Stimulated activated memory B cell treated with anti-CD40 and anti-IgM and Interleukin-4, amounts not matched to agents 10 μg/mL and 1 μg/mL and 100 μg/mL, for 72 hours (primary cell): ENCODE data around the gene KCNH5.
A peak's percentile ranks its signal among the peaks of the same experiment; 100 is the strongest.

ENCODE experiments used
- ATAC-seq: fragments of 150-1000 bp; cut with Tn5 transposase; 2 replicates; pipeline ENCODE4 v1.10.0; 2021
- H3K27ac Mint-ChIP-seq: one replicate; pipeline ENCODE4 v1.8.0; 2022; ENCODE audit warnings: mild to moderate bottlenecking, mixed read lengths
- H3K27me3 Mint-ChIP-seq: one replicate; pipeline ENCODE4 v1.8.0; 2022; ENCODE audit warnings: mixed read lengths
- H3K36me3 Mint-ChIP-seq: one replicate; pipeline ENCODE4 v1.8.0; 2022; ENCODE audit warnings: mixed read lengths
- H3K4me1 Mint-ChIP-seq: one replicate; pipeline ENCODE4 v1.8.0; 2022; ENCODE audit warnings: mixed read lengths
- H3K4me3 Mint-ChIP-seq: one replicate; pipeline ENCODE4 v1.8.0; 2022; ENCODE audit warnings: mild to moderate bottlenecking, moderate library complexity, mixed read lengths
- H3K9me3 Mint-ChIP-seq: one replicate; pipeline ENCODE4 v1.8.0; 2022; ENCODE audit warnings: mixed read lengths

The KCNH5 gene, protein sequence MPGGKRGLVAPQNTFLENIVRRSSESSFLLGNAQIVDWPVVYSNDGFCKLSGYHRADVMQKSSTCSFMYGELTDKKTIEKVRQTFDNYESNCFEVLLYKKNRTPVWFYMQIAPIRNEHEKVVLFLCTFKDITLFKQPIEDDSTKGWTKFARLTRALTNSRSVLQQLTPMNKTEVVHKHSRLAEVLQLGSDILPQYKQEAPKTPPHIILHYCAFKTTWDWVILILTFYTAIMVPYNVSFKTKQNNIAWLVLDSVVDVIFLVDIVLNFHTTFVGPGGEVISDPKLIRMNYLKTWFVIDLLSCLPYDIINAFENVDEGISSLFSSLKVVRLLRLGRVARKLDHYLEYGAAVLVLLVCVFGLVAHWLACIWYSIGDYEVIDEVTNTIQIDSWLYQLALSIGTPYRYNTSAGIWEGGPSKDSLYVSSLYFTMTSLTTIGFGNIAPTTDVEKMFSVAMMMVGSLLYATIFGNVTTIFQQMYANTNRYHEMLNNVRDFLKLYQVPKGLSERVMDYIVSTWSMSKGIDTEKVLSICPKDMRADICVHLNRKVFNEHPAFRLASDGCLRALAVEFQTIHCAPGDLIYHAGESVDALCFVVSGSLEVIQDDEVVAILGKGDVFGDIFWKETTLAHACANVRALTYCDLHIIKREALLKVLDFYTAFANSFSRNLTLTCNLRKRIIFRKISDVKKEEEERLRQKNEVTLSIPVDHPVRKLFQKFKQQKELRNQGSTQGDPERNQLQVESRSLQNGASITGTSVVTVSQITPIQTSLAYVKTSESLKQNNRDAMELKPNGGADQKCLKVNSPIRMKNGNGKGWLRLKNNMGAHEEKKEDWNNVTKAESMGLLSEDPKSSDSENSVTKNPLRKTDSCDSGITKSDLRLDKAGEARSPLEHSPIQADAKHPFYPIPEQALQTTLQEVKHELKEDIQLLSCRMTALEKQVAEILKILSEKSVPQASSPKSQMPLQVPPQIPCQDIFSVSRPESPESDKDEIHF

DNA sequence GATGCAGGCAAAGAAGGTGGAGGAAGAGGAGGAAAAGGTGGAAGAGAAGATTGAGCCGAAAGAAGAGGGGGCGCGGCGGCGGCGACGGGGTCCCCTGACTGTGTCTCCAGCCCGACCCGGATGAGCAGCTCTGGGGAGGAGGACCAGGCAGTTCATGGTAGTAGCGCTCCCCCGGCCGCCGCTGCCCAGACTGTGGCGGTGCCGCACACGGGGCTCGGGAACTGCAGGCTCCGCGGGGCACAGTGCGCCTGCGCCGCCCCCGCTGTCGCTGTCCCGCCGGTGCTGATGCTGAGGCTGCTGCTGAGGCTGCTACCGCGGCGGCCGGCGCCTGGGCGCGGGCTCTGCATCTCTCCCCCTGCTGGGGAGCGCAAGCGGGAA lies at the start of gene KCNH5:
Gene KCNH5 (minus strand): TSS at position 225 of the 378 bp plus-strand sequence. CDS start 272 bp downstream, outside the sequence.
- Mint-ChIP-seq H3K9me3 (no peaks in the 10 kb centered on the region), H3K4me3 (peak within 1 kb of the TSS; percentile 54), H3K36me3 (no peaks in the 10 kb centered on the region), H3K4me1 (peaks cover 6% of the 10 kb centered on the region), H3K27ac (no peak within 1 kb of the TSS), H3K27me3 (peaks cover 36% of the 10 kb centered on the region)
- ATAC-seq, result peak; percentile 9

DNA sequence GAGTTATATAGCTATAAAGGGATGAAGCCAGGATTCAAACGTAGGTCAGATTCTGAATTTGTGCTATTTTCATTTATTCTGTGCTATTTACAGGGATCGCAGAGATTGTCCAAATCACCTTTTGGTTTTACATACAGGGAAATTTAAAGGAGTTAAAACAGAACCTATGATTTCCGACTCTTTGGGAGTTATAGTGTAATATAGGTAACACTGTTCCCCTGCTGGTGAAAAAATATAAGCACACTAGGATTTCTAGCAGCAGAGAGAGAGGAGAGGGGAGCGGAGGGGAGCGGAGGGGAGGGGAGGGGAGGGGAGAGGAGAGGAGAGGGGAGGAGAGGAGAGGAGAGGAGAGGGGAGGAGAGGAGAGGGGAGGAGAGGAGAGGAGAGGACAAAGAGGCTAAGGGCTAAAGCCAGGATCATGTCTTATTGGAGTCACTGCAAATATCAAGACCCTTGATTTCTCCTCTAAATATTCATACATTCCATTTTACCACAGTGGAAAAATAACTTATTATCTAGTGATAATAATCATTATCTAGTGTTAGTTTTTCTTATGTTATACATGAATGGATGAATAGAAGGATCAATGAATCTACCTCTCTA lies 46.2 kb upstream of the KCNH5 start:
- H3K27ac Mint-ChIP-seq, result no peak overlapping the region
- no peak overlapping the region for H3K4me3 Mint-ChIP-seq
- no peaks in the 10 kb centered on the region for H3K9me3 Mint-ChIP-seq
- no peaks in the 10 kb centered on the region for H3K27me3 Mint-ChIP-seq
- H3K36me3 Mint-ChIP-seq, result no peaks in the 10 kb centered on the region
- no peak for ATAC-seq
- no peaks in the 10 kb centered on the region for H3K4me1 Mint-ChIP-seq

DNA sequence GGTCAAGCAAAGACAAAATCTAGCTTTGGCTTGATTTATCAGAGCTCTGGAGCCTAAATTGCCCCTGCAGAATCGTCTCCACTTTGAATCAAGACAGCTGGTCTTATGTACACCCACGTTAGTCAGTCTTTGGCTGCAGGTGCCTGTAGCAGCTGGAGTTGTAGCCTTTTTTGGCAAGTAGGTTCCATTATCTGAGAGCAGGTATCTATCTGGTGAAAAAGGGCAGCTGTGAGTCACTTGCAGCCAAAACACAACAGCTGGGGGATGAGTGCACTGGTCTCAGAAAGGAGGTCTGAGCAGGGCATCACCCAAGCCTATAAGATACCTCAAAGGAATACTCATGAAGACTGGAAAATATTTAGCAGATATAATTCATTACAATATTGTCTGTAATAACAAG lies 43.6 kb upstream of the KCNH5 start:
- Mint-ChIP-seq H3K9me3 (peaks cover 2% of the 10 kb centered on the region), H3K4me1 (no peaks in the 10 kb centered on the region), H3K27me3 (no peaks in the 10 kb centered on the region), H3K27ac (no peak overlapping the region), H3K4me3 (no peak overlapping the region), H3K36me3 (no peaks in the 10 kb centered on the region)
- no peak for ATAC-seq

DNA sequence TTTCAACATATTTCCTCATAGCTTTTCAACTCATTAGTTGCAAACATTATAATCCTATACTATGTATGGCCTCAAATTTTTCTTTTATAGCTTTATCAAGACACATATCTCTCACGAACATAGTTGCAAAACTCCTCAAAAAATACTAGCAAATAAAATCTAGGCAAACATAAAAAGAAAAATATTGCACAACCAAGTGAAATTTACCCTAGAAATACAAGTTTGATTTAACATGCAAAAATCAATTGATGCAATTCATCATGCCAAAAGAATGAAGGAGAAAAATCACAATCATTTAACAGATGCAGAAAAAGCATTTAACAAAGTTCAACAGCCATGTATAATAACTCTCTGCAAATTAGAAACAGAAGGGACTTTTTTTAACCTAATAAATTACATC lies 33.3 kb upstream of the KCNH5 start:
- no peak overlapping the region for H3K27ac Mint-ChIP-seq
- H3K9me3 Mint-ChIP-seq, result no peaks in the 10 kb centered on the region
- no peak overlapping the region for H3K4me3 Mint-ChIP-seq
- no peak for ATAC-seq
- no peaks in the 10 kb centered on the region for H3K36me3 Mint-ChIP-seq
- H3K4me1 Mint-ChIP-seq, result no peaks in the 10 kb centered on the region
- H3K27me3 Mint-ChIP-seq, result no peaks in the 10 kb centered on the region

DNA sequence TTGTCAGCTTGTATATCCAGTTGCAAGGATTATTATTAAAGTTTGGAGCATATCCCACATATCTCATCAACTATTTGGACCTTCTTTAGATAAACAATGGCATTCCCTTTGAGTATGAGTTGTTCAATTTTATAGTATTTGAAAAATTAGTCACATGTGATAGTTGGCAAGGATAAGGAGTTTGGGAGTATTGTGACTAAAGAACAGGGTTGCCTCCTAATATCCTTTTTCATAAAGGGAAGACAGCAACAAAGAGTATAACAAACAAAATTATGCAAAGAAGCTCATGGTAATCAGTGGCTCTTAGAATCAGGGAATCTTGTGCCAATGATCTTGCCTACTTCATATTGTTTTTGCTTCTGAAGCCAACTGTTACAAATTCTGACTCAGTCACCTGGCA lies 31.2 kb upstream of the KCNH5 start:
- Mint-ChIP-seq H3K27me3 (no peaks in the 10 kb centered on the region), H3K9me3 (no peaks in the 10 kb centered on the region), H3K36me3 (no peaks in the 10 kb centered on the region), H3K4me3 (no peak overlapping the region), H3K4me1 (no peaks in the 10 kb centered on the region), H3K27ac (no peak overlapping the region)
- ATAC-seq, result no peak

DNA sequence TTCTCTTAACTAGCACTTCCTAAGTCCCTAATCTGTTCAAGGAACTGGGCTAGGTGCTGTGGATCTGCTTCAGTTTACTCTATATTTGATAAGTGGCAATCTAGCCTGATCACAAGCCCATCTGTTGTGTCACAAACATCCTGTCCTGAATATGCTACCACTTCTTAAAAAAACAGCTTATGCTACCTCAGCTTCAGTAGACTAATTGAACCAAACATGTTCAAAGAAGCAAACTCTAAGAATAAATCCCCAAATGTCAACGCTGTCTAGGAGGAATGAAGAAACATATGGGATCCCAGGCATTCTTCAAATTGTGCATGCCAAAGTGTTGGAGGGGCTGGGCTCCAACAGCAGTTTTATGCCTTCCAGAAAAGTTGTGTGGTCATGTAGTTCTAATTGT lies 10.4 kb upstream of the KCNH5 start:
- no peaks in the 10 kb centered on the region for H3K9me3 Mint-ChIP-seq
- ATAC-seq, result no peak
- H3K4me3 Mint-ChIP-seq, result no peak overlapping the region
- H3K4me1 Mint-ChIP-seq, result no peaks in the 10 kb centered on the region
- H3K27me3 Mint-ChIP-seq, result no peaks in the 10 kb centered on the region
- H3K36me3 Mint-ChIP-seq, result no peaks in the 10 kb centered on the region
- no peak overlapping the region for H3K27ac Mint-ChIP-seq

DNA sequence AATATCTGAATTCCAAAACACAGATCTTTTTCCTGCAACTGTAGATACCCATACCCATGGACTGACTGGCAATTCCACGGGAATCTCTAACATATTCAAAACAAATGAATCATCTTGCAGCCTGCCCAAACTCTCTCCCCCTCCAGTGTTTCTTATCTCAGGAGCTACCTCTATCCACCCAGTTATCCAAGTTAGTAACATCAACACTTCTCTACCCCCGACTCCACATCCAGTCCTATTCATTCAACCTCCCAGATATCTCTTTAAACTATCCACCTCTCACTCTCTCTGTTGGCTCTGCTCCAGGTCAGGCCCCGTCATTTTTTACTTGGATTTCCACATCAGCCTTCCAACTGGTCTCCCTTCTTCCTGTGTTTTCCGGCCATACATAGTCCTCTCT lies 6.7 kb upstream of the KCNH5 start:
- Mint-ChIP-seq H3K9me3 (no peaks in the 10 kb centered on the region), H3K4me3 (no peak overlapping the region), H3K36me3 (no peaks in the 10 kb centered on the region), H3K27me3 (peaks cover 5% of the 10 kb centered on the region), H3K27ac (no peak overlapping the region), H3K4me1 (no peaks in the 10 kb centered on the region)
- ATAC-seq, result no peak

DNA sequence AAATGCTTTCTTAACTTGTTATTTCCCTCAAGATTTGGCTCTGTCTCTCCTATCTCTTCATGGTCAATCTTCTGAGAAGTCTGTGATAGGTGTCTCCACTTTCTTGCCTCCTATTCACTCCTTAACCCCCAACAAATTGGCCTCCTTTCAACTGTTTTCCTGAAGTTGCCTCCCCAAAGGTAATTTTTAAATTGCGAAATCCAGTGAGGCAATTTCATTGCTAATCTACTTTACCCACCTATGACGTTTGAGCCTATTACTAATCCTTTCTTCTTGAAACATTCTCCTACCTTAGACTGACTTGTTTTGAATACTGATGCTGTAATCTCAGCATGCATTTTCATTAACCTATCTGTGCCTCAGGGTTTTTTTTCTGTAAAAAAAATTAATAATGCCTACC lies 6.0 kb upstream of the KCNH5 start:
- Mint-ChIP-seq H3K36me3 (no peaks in the 10 kb centered on the region), H3K27me3 (peaks cover 12% of the 10 kb centered on the region), H3K4me3 (no peak overlapping the region), H3K27ac (no peak overlapping the region), H3K4me1 (no peaks in the 10 kb centered on the region), H3K9me3 (no peaks in the 10 kb centered on the region)
- no peak for ATAC-seq

DNA sequence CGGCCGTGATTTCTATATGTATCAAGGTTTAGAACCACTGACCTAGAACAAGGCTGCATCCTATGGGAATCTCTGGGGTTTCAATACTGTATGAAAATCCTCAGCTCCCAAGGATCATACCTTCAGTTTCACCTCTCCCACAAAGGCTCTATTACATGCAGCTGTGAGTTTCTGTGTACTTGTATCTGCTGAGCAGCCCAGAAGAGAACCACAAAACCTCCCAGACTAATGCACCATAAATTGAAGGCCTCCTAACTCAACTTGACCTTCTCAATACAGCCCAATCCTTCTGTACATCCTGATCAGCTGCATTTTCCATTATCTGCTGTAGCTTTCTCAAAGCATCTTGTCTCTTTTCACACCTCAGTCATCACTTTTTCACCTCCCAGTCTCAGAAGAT lies 5.4 kb upstream of the KCNH5 start:
- H3K9me3 Mint-ChIP-seq, result no peaks in the 10 kb centered on the region
- ATAC-seq, result no peak
- no peak overlapping the region for H3K4me3 Mint-ChIP-seq
- H3K36me3 Mint-ChIP-seq, result no peaks in the 10 kb centered on the region
- H3K27ac Mint-ChIP-seq, result no peak overlapping the region
- H3K27me3 Mint-ChIP-seq, result peaks cover 18% of the 10 kb centered on the region
- no peaks in the 10 kb centered on the region for H3K4me1 Mint-ChIP-seq

DNA sequence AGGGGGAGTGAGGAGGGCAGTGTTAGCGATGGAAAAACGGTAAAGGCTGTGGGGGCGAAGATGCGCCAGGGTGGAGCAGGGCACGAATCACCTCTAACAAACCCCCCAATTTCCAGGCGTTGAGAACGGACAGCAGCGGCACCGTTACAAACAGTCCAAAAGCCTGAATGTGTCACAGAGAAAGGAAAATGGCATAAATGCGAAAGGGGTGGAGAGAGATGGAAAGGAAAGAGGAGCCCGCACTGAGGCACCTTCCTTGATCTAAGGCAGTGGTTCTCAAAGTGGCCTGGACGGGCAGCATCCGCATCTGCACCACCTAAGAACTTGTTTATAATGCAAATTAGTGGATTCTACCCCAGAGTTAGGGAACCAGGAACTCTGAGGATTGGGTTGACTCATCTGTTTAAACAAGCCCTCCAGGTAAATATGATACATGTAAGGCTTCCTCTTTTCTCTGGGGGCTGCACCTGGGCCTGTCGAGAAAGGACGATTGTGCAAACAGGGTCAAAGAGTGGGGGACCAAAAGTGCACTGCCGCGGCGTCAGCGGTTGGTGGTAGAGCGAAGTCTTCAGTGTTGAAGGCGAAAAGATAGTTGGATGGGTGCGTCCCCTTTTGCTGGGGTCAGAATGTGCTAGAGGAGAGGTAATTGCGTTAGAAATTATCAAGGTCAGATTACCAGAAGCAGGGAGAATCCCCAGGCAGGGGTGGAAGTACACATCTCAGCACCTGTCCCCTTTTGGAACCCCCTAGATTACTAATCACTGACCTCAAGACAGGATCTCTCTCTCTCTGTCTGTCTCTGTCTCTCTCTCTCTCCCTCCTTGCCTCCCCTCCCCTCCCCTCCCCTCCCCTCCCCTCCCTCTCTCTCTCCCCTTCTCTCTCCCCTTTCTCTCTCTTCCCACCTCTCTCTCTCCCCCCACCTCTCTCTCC lies 1.3 kb upstream of the KCNH5 start:
- Mint-ChIP-seq H3K36me3 (no peaks in the 10 kb centered on the region), H3K27ac (no peak overlapping the region), H3K9me3 (no peaks in the 10 kb centered on the region), H3K4me1 (peaks cover 6% of the 10 kb centered on the region), H3K27me3 (peaks cover 36% of the 10 kb centered on the region), H3K4me3 (no peak overlapping the region)
- ATAC-seq, result no peak

DNA sequence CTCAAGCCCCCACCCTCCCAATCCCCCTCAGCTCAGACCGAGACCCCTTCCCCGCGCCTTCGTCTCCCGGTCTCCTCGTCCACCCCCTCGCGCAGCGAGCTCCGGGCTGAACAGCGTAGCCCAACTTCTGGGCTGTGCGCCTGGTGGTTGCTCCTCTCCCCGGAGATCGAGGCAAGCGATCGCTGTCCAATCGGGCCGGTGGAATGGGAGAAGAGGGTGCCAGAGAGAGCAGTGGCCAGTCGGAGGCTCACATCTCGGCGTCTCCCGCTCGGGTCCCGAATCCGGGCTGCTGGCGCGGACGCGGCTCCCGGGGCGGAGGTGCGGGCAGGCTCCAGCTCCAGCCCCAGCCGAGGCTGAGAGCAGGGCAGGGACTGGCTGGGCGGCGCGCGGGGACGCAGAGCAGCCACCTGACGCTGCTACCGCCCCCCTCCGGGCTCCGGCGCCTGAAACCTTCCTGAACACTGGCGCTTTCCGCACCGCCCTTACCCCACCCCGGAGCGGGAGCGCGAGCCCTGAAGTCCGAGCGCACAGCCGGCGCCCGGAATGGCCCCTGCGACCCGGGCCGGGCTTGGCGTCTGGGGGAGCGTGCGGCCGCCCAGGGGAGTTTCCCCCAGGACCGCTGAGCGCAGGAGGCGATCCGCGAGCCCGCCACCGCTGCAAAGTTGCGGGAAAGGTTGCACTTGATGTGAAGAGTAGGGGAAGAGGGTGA lies 508 bp upstream of the KCNH5 start:
- H3K27ac Mint-ChIP-seq, result no peak overlapping the region
- H3K27me3 Mint-ChIP-seq, result peaks cover 36% of the 10 kb centered on the region
- no peak overlapping the region for H3K4me3 Mint-ChIP-seq
- no peaks in the 10 kb centered on the region for H3K36me3 Mint-ChIP-seq
- H3K9me3 Mint-ChIP-seq, result no peaks in the 10 kb centered on the region
- ATAC-seq, result peak; percentile 26
- H3K4me1 Mint-ChIP-seq, result peaks cover 6% of the 10 kb centered on the region

DNA sequence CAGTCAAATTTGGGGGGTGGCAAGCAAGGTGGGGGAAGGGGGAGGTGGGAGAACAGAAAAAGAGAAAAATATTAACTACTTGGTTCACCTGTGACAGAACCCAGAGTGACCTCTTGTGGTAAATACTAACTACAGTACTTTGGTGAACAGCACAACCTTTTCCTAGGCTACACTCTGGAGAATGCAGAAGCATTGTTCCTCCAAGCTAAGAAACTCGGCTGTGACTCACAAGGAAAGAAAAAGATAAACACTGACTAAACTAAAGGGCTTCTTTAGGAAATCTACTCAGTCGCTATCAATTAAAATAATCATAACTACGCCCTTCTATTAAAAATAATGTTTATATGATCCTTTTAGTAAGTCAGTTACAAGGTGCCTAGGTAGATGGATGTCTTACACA lies 5.4 kb downstream of the KCNH5 start:
- Mint-ChIP-seq H3K9me3 (no peaks in the 10 kb centered on the region), H3K27me3 (peaks cover 11% of the 10 kb centered on the region), H3K36me3 (no peaks in the 10 kb centered on the region), H3K27ac (no peak overlapping the region), H3K4me1 (peaks cover 2% of the 10 kb centered on the region), H3K4me3 (no peak overlapping the region)
- ATAC-seq, result no peak

DNA sequence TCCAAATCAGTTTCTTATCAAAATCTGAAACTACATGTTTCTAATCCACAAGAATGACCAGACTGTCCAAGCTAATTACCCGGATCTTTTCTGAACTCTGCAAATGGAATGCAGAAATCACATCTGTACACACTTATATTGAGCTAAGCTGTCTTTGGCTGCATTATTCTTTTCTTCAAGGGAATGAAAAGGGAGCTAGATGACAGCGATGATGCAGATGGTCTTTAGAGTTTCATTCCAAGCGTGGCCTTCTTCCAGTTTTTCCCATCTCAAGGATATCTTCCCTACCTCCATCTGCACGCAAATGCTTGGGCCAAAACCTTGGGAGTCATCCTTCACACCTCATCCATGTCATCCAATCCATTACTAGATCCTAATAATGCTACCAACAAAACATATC lies 12.6 kb downstream of the KCNH5 start:
- H3K9me3 Mint-ChIP-seq, result peaks cover 5% of the 10 kb centered on the region
- no peak overlapping the region for H3K4me3 Mint-ChIP-seq
- no peaks in the 10 kb centered on the region for H3K36me3 Mint-ChIP-seq

DNA sequence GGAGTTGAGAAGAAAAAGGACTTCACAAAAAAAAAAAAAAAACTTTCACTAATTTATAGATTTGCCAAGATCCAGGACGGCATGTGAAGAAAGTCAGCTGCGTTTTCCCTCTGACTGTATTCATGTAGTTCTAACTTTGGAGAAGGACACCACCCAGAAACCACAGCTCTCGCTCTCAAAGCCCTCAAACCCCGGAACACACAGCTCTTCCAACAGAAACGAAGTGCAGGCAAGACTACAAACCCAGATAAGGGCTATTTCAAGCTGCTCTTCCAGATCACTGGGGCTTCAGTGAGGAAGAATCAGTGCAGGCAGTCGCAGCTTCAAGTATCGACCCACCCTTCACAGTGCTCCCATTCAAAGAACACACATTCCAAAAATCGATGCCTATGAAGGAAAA lies 13.2 kb downstream of the KCNH5 start:
- peaks cover 6% of the 10 kb centered on the region for H3K9me3 Mint-ChIP-seq
- H3K27me3 Mint-ChIP-seq, result no peaks in the 10 kb centered on the region
- ATAC-seq, result no peak
- no peaks in the 10 kb centered on the region for H3K4me1 Mint-ChIP-seq
- no peak overlapping the region for H3K4me3 Mint-ChIP-seq
- no peaks in the 10 kb centered on the region for H3K36me3 Mint-ChIP-seq
- no peak overlapping the region for H3K27ac Mint-ChIP-seq

More for the DNA sequence above, 12.6 kb downstream of the KCNH5 start:
- H3K27ac Mint-ChIP-seq, result no peak overlapping the region
- no peak for ATAC-seq
- H3K4me1 Mint-ChIP-seq, result no peaks in the 10 kb centered on the region
- no peaks in the 10 kb centered on the region for H3K27me3 Mint-ChIP-seq
